Activated effector memory CD4-positive, alpha-beta T cell treated with Interleukin-2 at 50 U/mL for 16 hours (primary cell): ENCODE measurements around the gene OMG.

Source experiments
- DNase-seq: peaks from one replicate; pipeline ENCODE4 v3.0.0-alpha.2; 2020

OMG gene

GRCh38 chr17:31261601-31262000, 35.4 kb downstream of the OMG start:
- no peak for DNase-seq

- DNase-seq, result no peak
Measured at GRCh38 chr17:31260151-31260550, 36.9 kb downstream of the OMG start.

GRCh38 chr17:31256936-31257335, 40.1 kb downstream of the OMG start:
- no peak for DNase-seq

- no peak for DNase-seq
Measured at GRCh38 chr17:31254654-31255053, 42.4 kb downstream of the OMG start.

- no peak for DNase-seq
Measured at GRCh38 chr17:31252741-31253140, 44.3 kb downstream of the OMG start.

GRCh38 chr17:31251970-31252328, 45.1 kb downstream of the OMG start:
- no peak for DNase-seq

GRCh38 chr17:31251105-31251969, 45.7 kb downstream of the OMG start:
- no peak for DNase-seq

GRCh38 chr17:31250229-31250628, 46.8 kb downstream of the OMG start:
- no peak for DNase-seq

- DNase-seq, result no peak
Measured at GRCh38 chr17:31249835-31250141, 47.3 kb downstream of the OMG start.

- no peak for DNase-seq
Measured at GRCh38 chr17:31248986-31249834, 47.8 kb downstream of the OMG start.
